Hepatocyte (in vitro differentiated cells): ENCODE data around the gene GUK1.

Experiments used
- CTCF ChIP-seq: fragments of 200-600 bp; sonication (generic); IDR thresholded peaks from 2 replicates; pipeline ENCODE4 v1.5.1; 2016; ENCODE audit warnings: antibody characterized with exemption, mild to moderate bottlenecking; ENCODE audit not compliant: poor library complexity
- EZH2 ChIP-seq: fragments of 200-600 bp; sonication (generic); IDR thresholded peaks from 2 replicates; pipeline ENCODE4 v1.6.1; 2016; ENCODE audit warnings: antibody characterized with exemption, mild to moderate bottlenecking, borderline replicate concordance
- EZH2phosphoT487 ChIP-seq: fragments of 200-600 bp; sonication (generic); IDR thresholded peaks from one replicate; pipeline ENCODE4 v1.6.1; 2018; ENCODE audit warnings: antibody characterized with exemption, mild to moderate bottlenecking, low read depth, moderate library complexity; ENCODE audit not compliant: unreplicated experiment, severe bottlenecking

DNA sequence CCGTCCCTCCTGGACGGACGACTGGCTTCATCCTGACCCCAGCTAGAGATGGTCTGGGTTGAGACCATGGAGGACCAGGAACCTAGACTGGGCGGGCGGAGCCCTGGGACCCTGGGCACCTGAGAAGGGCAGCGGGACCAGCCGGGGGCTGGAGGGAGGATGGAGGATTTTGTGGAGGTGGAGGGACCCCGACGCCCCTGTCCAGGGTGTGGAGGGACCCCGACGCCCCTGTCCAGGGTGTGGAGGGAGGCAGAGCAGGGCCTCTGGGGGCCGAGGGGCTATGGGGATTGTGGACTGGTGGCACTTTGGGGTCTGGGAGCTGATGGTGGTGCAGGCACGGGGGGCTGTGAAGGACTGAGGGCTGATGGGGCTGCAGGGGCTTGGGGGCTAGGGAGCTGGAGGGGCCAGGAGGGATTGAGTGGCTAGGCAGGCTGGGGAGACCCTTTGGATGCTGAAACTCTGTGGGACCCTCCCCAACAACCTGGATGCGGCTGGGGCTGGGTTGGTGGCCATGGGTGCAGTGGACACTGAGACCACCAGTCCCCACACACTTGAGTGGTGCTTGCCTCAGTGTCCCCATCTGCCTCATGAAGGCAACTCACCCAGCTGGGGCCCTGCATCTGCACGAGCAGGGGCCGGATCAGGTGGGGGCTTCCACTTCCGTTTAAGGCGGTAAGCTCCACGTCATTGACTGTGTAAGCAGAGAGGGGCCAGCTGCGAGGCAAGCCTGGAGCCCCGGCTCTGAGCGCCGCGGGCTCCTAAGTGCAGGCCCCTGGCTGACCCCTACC is 17.1 kb downstream of the GUK1 start:
- TF ChIP-seq CTCF (no peak), EZH2 (no peak), EZH2phosphoT487 (no peak)
